HG03520 (cell line): ENCODE measurements around the gene DEGS2.
A peak's percentile ranks its signal among the peaks of the same experiment; 100 is the strongest.
"Not testable (repeated sequence)": the region's sequence is repeated elsewhere in the genome, so short reads cannot be mapped to it uniquely, and the experiment has no call there.

ENCODE experiments used
- ATAC-seq: cut with Tn5 transposase; IDR thresholded peaks from one replicate; pipeline ENCODE4 v1.9.1; 2021; ENCODE audit warnings: mild to moderate bottlenecking, moderate library complexity; ENCODE audit not compliant: unreplicated experiment

The DEGS2 gene

GRCh38 chr14:100159094-100159864, at the start of gene DEGS2:
DEGS2 (minus strand) TSS chr14:100159645; CDS start chr14:100159587, 58 bp downstream.
- no peak for ATAC-seq

GRCh38 chr14:100208136-100208535, 48.7 kb upstream of the DEGS2 start:
- ATAC-seq = not testable (repeated sequence)

GRCh38 chr14:100207588-100207987, 48.1 kb upstream of the DEGS2 start:
- not testable (repeated sequence) for ATAC-seq

GRCh38 chr14:100204835-100205167, 45.4 kb upstream of the DEGS2 start:
- not testable (repeated sequence) for ATAC-seq

GRCh38 chr14:100203962-100204834, 44.8 kb upstream of the DEGS2 start:
- no peak for ATAC-seq

- no peak for ATAC-seq
Measured at GRCh38 chr14:100203146-100203545, 43.7 kb upstream of the DEGS2 start.

- no peak for ATAC-seq
Measured at GRCh38 chr14:100202712-100203111, 43.3 kb upstream of the DEGS2 start.

GRCh38 chr14:100201701-100202100, 42.3 kb upstream of the DEGS2 start:
- ATAC-seq = no peak

GRCh38 chr14:100200311-100200710, 40.9 kb upstream of the DEGS2 start:
- ATAC-seq = no peak

- ATAC-seq = no peak
Measured at GRCh38 chr14:100199240-100199860, 39.9 kb upstream of the DEGS2 start.

GRCh38 chr14:100193417-100194357, 34.2 kb upstream of the DEGS2 start:
- no peak for ATAC-seq

- ATAC-seq = peak; percentile 99
Measured at GRCh38 chr14:100192672-100193416, 33.4 kb upstream of the DEGS2 start.

GRCh38 chr14:100192250-100192671, 32.8 kb upstream of the DEGS2 start:
- ATAC-seq = no peak

- ATAC-seq = no peak
Measured at GRCh38 chr14:100191584-100192249, 32.3 kb upstream of the DEGS2 start.

- no peak for ATAC-seq
Measured at GRCh38 chr14:100190126-100190525, 30.7 kb upstream of the DEGS2 start.

GRCh38 chr14:100188392-100189030, 29.1 kb upstream of the DEGS2 start:
- ATAC-seq = no peak

GRCh38 chr14:100187247-100187833, 27.9 kb upstream of the DEGS2 start:
- ATAC-seq = no peak

GRCh38 chr14:100181876-100182551, 22.6 kb upstream of the DEGS2 start:
- not testable (repeated sequence) for ATAC-seq
